ENCODE measurements around the gene OTUB1. TPM values are rescaled to one million over a fixed set of nuclear protein-coding genes. Genes with fewer than 3 reads are reported as not detected.
A peak's percentile ranks its signal among the peaks of the same experiment; 100 is the strongest.
"Not testable (repeated sequence)": the region's sequence is repeated elsewhere in the genome, so short reads cannot be mapped to it uniquely, and the experiment has no call there.

The OTUB1 gene
- total and polyA plus RNA-seq, 2 of the 4 experiments (the other 2 are of a cell fraction) = 69.0 to 168 TPM

DNA sequence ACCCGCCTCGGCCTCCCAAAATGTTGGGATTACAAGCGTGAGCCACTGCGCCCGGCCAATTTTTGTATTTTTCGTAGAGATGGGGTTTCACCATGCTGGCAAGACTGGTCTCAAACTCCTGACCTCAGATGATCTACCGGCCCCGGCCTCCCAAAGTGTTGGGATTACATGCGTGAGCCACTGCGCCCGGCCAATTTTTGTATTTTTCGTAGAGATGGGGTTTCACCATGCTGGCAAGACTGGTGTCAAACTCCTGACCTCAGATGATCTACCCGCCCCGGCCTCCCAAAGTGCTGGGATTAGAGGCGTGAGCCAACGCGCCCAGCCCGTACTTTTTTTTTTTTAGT lies 12.4 kb upstream of the OTUB1 start:
- POLR2A ChIA-PET (ENCODE audit: unreplicated experiment); intact Hi-C loops (cut with micrococcal nuclease); ATAC-seq (ENCODE audit: low read depth); H3K4me2 ChIP-seq (ENCODE audit: low read depth, low read length); H4K91ac ChIP-seq (ENCODE audit: insufficient read depth, low read depth, low read length); H3K23ac ChIP-seq (ENCODE audit: low read depth, low read length); H3K4ac ChIP-seq (ENCODE audit: low read depth, low read length); H2BK15ac ChIP-seq (ENCODE audit: low read depth, low read length); H2BK20ac ChIP-seq (ENCODE audit: low read depth, low read length); DNase-seq; BruUV-seq (replicated peaks); H3K4me3 ChIP-seq (ENCODE audit: insufficient read depth, low read depth, low read length); H3K56ac ChIP-seq (ENCODE audit: extremely low read depth, insufficient read depth, low read length); H2BK120ac ChIP-seq (ENCODE audit: low read depth, low read length); H2AK5ac ChIP-seq (ENCODE audit: low read depth, low read length); H3K14ac ChIP-seq (replicated peaks; ENCODE audit: low read depth, low read length); dilution Hi-C loops (cut with HindIII; ENCODE audit: low sequenced_read_pairs, unreplicated experiment); H3K36me3 ChIP-seq (ENCODE audit: control insufficient read depth, insufficient read depth, low read length); H3K4me1 ChIP-seq (ENCODE audit: control insufficient read depth, insufficient read depth, low read length); in situ Hi-C loops (cut with MboI; ENCODE audit: low sequenced_read_pairs); H3K9me3 ChIP-seq (ENCODE audit: control insufficient read depth, insufficient read depth, low read length); H3K9ac ChIP-seq (ENCODE audit: low read depth, low read length); H3K18ac ChIP-seq (ENCODE audit: low read depth, low read length); H2BK5ac ChIP-seq (ENCODE audit: low read depth, low read length, poor library complexity, severe bottlenecking); H3K27me3 ChIP-seq (ENCODE audit: control insufficient read depth, insufficient read depth, low read length); H3K27ac ChIP-seq (ENCODE audit: insufficient read depth, low read length); H2AK9ac ChIP-seq (replicated peaks; ENCODE audit: low read depth, low read length, poor library complexity); H4K5ac ChIP-seq (ENCODE audit: low read depth, low read length): not testable (repeated sequence)
- H3K9me1 ChIP-seq (ENCODE audit: insufficient read depth, low read length) = peaks cover 15% of the 10 kb centered on the region
- peak overlapping the region in 1 of 2 experiments; percentile 60; a peak in 1 of 4 replicates for H4K8ac ChIP-seq (ENCODE audit: low read depth in 2 of 2, low read length in 2 of 2)
- WGBS, 2 experiments (ENCODE audit: extremely low coverage in 2 of 2, insufficient read length in 1 of 2) = 81% methylated on average over 18 of the region's 18 CpGs; no CpG with 5 or more reads in 1 of the 2 experiments
- H3K79me1 ChIP-seq (ENCODE audit: low read depth in 1 of 2, low read length in 2 of 2) = peaks cover 5 to 30% of the 10 kb centered on the region in 2 experiments; a peak in 3 of 4 replicates
- CTCF ChIA-PET = interaction anchor here (0.6 kb wide), 1 partner anchor 39 kb away, joined by 8 read pairs; no protein-coding TSS in a partner anchor
- H4K20me1 ChIP-seq (ENCODE audit: insufficient read depth, low read length) = peaks cover 16% of the 10 kb centered on the region
- peak overlapping the region; percentile 97 for H2AFZ ChIP-seq (replicated peaks; ENCODE audit: low read length, poor library complexity)
